Measurements from ENCODE around the gene DUSP6.

DUSP6 gene

GRCh38 chr12:89352492-89353187 lies at the start of gene DUSP6:
Gene DUSP6 (minus strand): TSS chr12:89352501. CDS start chr12:89352039, 462 bp downstream.
- peak; percentile 98 for DNase-seq (ENCODE audit: low spot score)

DNA sequence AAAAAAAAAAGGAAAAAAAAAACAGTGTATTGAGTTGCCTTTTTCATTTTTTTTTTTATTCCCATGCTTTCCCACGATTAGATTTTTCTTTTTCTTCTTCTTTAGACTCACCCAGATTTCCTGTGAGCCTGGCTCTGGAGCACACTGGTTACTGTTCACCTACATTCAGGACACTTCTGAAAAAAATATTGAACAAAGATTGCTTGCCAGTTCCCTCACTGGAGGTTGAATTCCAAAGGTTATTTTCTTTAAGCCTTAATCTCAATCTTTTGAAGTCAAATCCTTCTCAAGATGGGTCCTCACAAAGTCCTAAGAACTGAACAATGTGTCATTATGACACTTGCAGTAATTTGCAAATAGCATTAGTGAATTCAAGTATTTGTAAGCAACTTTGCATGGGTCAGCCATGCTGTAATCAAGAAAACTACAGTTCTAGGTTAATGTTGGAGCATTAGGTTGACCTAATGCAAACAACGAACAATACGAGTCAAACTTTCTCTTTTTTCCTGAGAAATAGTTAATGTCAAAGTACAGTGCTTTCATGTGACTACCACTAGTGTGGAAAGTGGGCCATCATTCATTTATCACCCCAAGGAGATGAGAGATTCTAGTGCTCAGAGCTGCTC lies 49.2 kb upstream of the DUSP6 start:
- no peak for DNase-seq (ENCODE audit: low spot score)

DNA sequence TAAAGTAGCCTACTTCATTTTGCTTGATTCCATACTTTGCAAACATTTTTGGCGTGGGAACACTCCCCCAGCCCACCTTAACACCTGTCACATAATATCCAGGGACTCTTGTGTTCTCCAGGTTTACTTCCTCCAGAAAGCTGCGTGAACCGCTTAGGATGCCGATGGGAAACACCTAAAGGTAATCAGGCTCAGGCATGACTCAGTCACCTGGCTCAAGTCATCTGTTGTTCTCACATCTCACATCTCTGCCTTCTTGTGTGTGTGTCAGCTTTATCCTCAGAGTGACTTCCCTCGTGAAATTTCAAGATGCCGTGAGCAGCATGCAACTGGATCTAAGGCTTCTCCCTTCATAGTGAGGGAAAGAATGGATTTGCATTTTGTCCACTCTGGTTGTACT lies 48.1 kb upstream of the DUSP6 start:
- no peak for DNase-seq (ENCODE audit: low spot score)

DNA sequence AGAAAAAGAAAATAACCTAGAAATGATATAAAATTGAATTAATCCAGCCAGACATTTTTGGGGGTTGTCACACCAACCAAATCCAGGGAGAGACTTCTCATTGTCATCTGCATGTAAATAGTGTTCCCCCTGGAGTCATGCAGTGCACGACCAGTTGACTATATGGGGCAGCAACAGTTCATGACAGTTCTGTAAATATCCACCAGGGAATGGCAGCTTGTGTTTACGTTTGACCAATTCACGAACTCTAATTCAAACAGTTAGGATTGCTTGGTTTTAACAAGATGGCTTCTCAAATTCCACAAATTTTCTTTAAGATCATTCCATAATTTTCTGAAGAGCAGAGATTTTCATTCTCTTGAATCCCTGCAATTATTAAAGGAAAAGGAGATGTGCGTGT lies 43.4 kb upstream of the DUSP6 start:
- DNase-seq (ENCODE audit: low spot score): no peak

- DNase-seq (ENCODE audit: low spot score): no peak
These were observed 41.3 kb upstream of the DUSP6 start for GRCh38 chr12:89393551-89394121.

GRCh38 chr12:89392391-89392790 lies 40.1 kb upstream of the DUSP6 start:
- no peak for DNase-seq (ENCODE audit: low spot score)

- no peak for DNase-seq (ENCODE audit: low spot score)
These were observed 39.5 kb upstream of the DUSP6 start for GRCh38 chr12:89391726-89392336.

DNA sequence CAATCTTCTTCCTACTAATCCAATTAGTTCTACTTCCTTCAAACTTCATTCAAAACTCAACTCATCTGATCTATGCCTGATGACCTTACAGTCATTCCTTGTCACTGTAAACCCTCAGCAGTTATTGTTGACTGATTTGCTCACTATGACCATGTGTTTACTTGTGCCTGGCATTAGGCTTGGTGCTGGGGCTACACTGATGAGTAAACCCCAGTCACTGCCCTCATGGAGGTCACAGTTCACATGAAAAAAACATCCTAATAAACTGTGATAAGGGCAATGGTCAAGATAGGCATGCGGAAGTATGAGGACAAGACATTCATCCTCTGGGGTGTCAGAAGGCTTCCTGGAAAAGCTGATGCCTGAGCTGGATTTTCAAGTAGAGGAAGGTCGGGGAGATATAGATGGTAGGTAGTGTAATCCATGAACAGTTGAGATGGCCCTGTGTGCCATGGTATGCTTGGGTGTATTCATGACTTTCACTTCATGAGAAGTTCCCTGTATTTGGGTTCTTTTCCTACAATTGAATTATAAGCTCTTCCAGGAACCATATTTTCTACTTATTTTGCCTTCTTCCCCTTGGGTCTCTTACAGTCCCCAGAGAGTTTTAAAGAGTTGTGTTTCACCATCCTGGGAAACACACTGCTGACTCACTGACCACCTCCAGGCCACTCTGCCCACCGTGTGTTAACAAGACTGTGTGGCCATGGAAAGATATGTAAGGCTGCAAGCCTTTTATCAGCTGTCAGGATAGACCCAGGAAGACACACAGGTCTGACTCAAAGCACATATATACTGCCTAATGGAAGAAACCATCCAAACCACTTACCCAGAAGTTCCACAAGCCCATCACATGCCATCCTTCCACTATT lies 38.7 kb upstream of the DUSP6 start:
- no peak for DNase-seq (ENCODE audit: low spot score)

DNA sequence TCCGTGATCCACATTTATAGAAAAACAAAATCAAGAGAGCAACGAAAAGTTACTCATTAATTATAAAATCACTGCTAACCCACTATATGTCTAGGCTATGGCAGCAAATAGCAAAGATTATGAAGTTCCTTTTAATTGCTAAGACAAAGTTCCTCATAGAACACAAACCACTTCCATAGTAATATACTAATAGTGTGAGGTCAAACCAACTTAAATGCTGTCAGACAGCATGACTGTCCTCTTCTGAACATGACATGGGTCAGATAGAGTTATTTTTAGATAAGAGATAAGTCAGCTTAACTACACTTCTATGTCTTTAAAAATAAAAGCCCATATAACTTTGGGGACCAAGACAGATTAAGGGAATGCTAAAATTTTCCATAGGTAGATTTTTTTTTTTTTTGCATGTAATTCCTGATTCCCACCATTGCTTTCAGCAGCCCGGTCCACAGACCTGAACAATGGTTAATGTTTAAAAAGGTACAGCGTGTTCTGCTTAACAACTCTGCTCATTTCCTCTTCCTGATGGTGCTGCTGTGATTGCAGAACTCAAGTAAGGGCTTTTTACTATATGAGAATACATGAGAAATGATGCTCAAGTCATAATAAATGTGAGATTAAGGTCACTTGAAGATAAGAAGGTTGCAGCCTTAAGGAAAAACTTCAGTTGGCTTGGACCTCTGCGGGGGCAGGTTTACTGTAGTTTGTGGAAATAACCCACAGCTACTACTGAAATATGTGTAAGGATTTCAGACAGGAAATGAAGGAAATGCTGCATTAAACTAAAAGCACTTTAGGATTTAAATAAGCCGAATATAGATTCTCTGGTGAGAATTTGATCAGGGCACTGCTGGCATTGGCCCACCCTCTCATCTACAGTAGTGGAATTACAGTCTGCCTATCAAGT lies 37.7 kb upstream of the DUSP6 start:
- DNase-seq (ENCODE audit: low spot score): no peak

GRCh38 chr12:89386138-89386537 lies 33.8 kb upstream of the DUSP6 start:
- no peak for DNase-seq (ENCODE audit: low spot score)

GRCh38 chr12:89384807-89385206 lies 32.5 kb upstream of the DUSP6 start:
- DNase-seq (ENCODE audit: low spot score): no peak

- DNase-seq (ENCODE audit: low spot score): no peak
These were observed 31.9 kb upstream of the DUSP6 start for GRCh38 chr12:89384050-89384758.

GRCh38 chr12:89383235-89384049 lies 31.1 kb upstream of the DUSP6 start:
- DNase-seq (ENCODE audit: low spot score): no peak

- no peak for DNase-seq (ENCODE audit: low spot score)
These were observed 30.0 kb upstream of the DUSP6 start for GRCh38 chr12:89382328-89382727.

DNA sequence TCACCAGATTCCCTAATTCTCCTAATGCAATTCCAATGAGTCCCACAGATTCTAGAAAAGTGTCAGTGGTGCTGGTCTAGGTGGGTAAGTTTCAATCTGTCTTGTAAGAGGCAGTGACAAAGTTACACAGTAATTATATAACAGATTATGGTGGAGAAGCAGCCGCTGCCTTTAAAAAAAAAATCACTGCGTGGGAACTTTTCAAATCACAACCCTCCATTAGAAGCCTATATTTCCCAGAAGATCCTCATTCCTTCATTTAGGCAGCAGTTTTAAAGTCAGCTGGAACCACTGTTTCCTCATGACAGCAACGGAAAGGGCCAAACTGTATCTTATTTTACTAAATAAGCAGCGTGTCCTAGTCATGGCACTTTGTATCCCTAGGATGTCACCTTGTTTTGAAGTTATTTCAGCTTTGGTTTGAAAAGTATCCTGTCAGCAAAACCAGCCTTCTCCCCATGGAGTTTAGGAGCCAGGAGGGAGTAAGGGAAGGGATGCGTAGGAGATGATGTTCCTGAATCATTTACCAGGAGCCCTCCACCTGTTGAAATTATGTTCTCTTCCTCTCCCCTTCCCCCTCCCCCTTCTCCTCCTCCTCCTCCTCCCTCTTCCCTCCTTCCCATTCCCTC lies 27.7 kb upstream of the DUSP6 start:
- no peak for DNase-seq (ENCODE audit: low spot score)

GRCh38 chr12:89379148-89379838 lies 27.0 kb upstream of the DUSP6 start:
- DNase-seq (ENCODE audit: low spot score): no peak

DNA sequence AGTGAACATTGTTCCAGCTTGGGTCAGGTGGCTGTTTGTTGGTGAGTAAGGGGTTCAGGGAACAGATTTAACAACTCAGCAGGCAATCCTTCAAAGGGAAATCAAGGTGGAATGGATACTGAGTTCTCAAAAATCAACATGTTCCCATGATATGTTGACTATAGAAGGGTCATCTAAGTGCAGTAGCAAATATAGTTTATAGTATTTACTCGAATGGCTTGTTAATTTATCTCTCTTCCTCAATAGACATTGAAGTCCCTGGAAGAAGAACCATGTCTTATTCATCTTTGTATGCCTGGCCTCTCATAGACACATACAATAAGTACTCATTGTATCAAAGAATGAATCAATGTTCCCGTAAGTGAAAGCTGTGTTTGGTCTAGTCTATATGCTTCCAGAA lies 24.5 kb upstream of the DUSP6 start:
- DNase-seq (ENCODE audit: low spot score): no peak

DNA sequence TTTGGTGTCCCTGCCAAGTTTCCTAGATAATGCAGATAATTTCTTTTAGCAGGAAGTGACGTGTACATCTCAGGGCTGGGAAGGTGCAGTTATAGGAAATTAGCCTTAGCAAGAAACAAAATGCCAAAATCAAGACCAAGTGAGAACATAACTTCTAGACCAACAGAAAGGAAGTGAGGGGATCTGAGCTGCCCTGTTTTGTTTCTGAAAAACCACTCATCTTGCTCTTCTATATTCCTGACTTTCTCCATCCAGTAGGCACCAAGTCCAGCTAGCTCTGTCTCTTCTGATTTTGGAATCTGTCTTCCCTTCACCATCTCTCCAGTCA lies 23.9 kb upstream of the DUSP6 start:
- no peak for DNase-seq (ENCODE audit: low spot score)
